HG03354 (cell line): ENCODE measurements around the gene TRAPPC10.
"Not testable (repeated sequence)": the region's sequence is repeated elsewhere in the genome, so short reads cannot be mapped to it uniquely, and the experiment has no call there.

Source experiments
- ATAC-seq: cut with Tn5 transposase; IDR thresholded peaks from one replicate; pipeline ENCODE4 v1.9.1; 2021; ENCODE audit warnings: mild to moderate bottlenecking; ENCODE audit not compliant: unreplicated experiment, poor library complexity, severe bottlenecking

The TRAPPC10 gene

GRCh38 chr21:44155994-44156380, 143.9 kb downstream of the TRAPPC10 start:
- ATAC-seq: not testable (repeated sequence)
